ENCODE results near the gene KNG1.
"Not testable (repeated sequence)": the region's sequence is repeated elsewhere in the genome, so short reads cannot be mapped to it uniquely, and the experiment has no call there.

Gene KNG1

GRCh38 chr3:186708983-186709679 is 8.0 kb upstream of the KNG1 start:
- TF ChIP-seq CTCF (conservative IDR thresholded peaks at IDR 0.05; ENCODE audit: control insufficient read depth, insufficient read depth, low read depth, low read length), result no peak
- no peak for DNase-seq (ENCODE audit: low read depth)
- H3K4me3 ChIP-seq (ENCODE audit: control insufficient read depth, low read depth, low read length), result no peak overlapping the region

- DNase-seq (ENCODE audit: low read depth); H3K4me3 ChIP-seq (ENCODE audit: control insufficient read depth, low read depth, low read length): not testable (repeated sequence)
These were observed 6.5 kb upstream of the KNG1 start for GRCh38 chr3:186710694-186711093.

- no peak for DNase-seq (ENCODE audit: low read depth)
- H3K4me3 ChIP-seq (ENCODE audit: control insufficient read depth, low read depth, low read length), result no peak overlapping the region
- no peak for TF ChIP-seq CTCF (conservative IDR thresholded peaks at IDR 0.05; ENCODE audit: control insufficient read depth, insufficient read depth, low read depth, low read length)
These were observed 3.7 kb upstream of the KNG1 start for GRCh38 chr3:186713499-186713898.

- TF ChIP-seq CTCF (conservative IDR thresholded peaks at IDR 0.05; ENCODE audit: control insufficient read depth, insufficient read depth, low read depth, low read length), result no peak
- no peak for DNase-seq (ENCODE audit: low read depth)
- H3K4me3 ChIP-seq (ENCODE audit: control insufficient read depth, low read depth, low read length), result no peak overlapping the region
These were observed 3.0 kb downstream of the KNG1 start for GRCh38 chr3:186719945-186720739.

- H3K4me3 ChIP-seq (ENCODE audit: control insufficient read depth, low read depth, low read length), result no peak overlapping the region
- peak; percentile 27 for TF ChIP-seq CTCF (conservative IDR thresholded peaks at IDR 0.05; ENCODE audit: control insufficient read depth, insufficient read depth, low read depth, low read length)
- peak; percentile 5 for DNase-seq (ENCODE audit: low read depth)
These were observed 5.3 kb downstream of the KNG1 start for GRCh38 chr3:186722457-186722856.

- DNase-seq (ENCODE audit: low read depth), result no peak
- TF ChIP-seq CTCF (conservative IDR thresholded peaks at IDR 0.05; ENCODE audit: control insufficient read depth, insufficient read depth, low read depth, low read length), result no peak
- H3K4me3 ChIP-seq (ENCODE audit: control insufficient read depth, low read depth, low read length), result no peak overlapping the region
These were observed 7.8 kb downstream of the KNG1 start for GRCh38 chr3:186724911-186725310.

- no peak overlapping the region for H3K4me3 ChIP-seq (ENCODE audit: control insufficient read depth, low read depth, low read length)
- no peak for DNase-seq (ENCODE audit: low read depth)
- TF ChIP-seq CTCF (conservative IDR thresholded peaks at IDR 0.05; ENCODE audit: control insufficient read depth, insufficient read depth, low read depth, low read length), result no peak
These were observed 15.1 kb downstream of the KNG1 start for GRCh38 chr3:186732169-186732766.
